ENCODE results near the gene PHLDB2.

- TF ChIP-seq CTCF (IDR thresholded peaks at IDR 0.05 in 2 of 3, conservative IDR thresholded peaks at IDR 0.05 in 1 of 3; ENCODE audit: borderline replicate concordance in 1 of 3, insufficient read depth in 1 of 3, low read depth in 2 of 3, low read length in 2 of 3) (no peak), CEBPB (IDR thresholded peaks at IDR 0.05; ENCODE audit: low read depth) (no peak), ZNF274 (IDR thresholded peaks at IDR 0.05; ENCODE audit: low read depth, low read length) (no peak), POLR2AphosphoS5 (IDR thresholded peaks at IDR 0.05; ENCODE audit: low read depth, low read length) (no peak), REST (IDR thresholded peaks at IDR 0.05; ENCODE audit: low read depth) (no peak), SIN3A (IDR thresholded peaks at IDR 0.05; ENCODE audit: low read depth) (no peak), POLR2A (IDR thresholded peaks at IDR 0.05; ENCODE audit: borderline replicate concordance, extremely low read depth, insufficient read depth, insufficient read length) (no peak), EZH2 (IDR thresholded peaks at IDR 0.05) (no peak), SRF (IDR thresholded peaks at IDR 0.05; ENCODE audit: low read depth) (no peak), JUND (IDR thresholded peaks at IDR 0.05) (no peak), YY1 (IDR thresholded peaks at IDR 0.05; ENCODE audit: extremely low read depth, insufficient replicate concordance, low read depth, low read length) (no peak), SP1 (IDR thresholded peaks at IDR 0.05; ENCODE audit: low read depth) (no peak), EGR1 (IDR thresholded peaks at IDR 0.05; ENCODE audit: low read depth) (no peak)
These were observed 37.2 kb upstream of the PHLDB2 start for GRCh38 chr3:111821891-111822290.
